MM.1S (cell line): ENCODE results near the gene CD164L2.

Source experiments
- DNase-seq: peaks from one replicate; pipeline ENCODE4 v3.0.0-alpha.2; 2015
- H2AFZ ChIP-seq: fragments of 300-600 bp; sonication (generic); 2 replicates; pipeline ENCODE4 v1.6.0; 2016; ENCODE audit warnings: antibody characterized with exemption, low read length
- H3F3A ChIP-seq: fragments of 300-600 bp; sonication (generic); 2 replicates; pipeline ENCODE4 v1.6.1; 2016; ENCODE audit warnings: mild to moderate bottlenecking, antibody characterized with exemption, low read length, moderate library complexity, mixed read lengths; ENCODE audit not compliant: insufficient read depth
- H3K27ac ChIP-seq: fragments of 300-600 bp; sonication (generic); 2 replicates; pipeline ENCODE4 v1.5.1; 2016; ENCODE audit warnings: mild to moderate bottlenecking, low read length
- H3K27me3 ChIP-seq: fragments of 300-600 bp; sonication (generic); replicated peaks from 2 replicates; pipeline ENCODE4 v1.6.0; 2016; ENCODE audit warnings: low read length; ENCODE audit not compliant: insufficient read depth
- H3K36me3 ChIP-seq: fragments of 300-600 bp; sonication (generic); replicated peaks from 2 replicates; pipeline ENCODE4 v1.6.1; 2016; ENCODE audit warnings: mild to moderate bottlenecking, low read length, mixed read lengths; ENCODE audit not compliant: insufficient read depth
- H3K4me1 ChIP-seq: fragments of 300-600 bp; sonication (generic); 2 replicates; pipeline ENCODE4 v1.6.1; 2016; ENCODE audit warnings: low read length, mixed read lengths
- H3K4me2 ChIP-seq: fragments of 300-600 bp; sonication (generic); 2 replicates; pipeline ENCODE4 v1.6.0; 2016; ENCODE audit warnings: low read depth, low read length
- H3K4me3 ChIP-seq: fragments of 300-600 bp; sonication (generic); 2 replicates; pipeline ENCODE4 v1.5.1; 2016; ENCODE audit warnings: low read length, mixed read lengths
- H3K79me2 ChIP-seq: fragments of 300-600 bp; sonication (generic); 2 replicates; pipeline ENCODE4 v1.6.1; 2016; ENCODE audit warnings: mixed run types, low read length, mixed read lengths
- H3K9ac ChIP-seq: fragments of 300-600 bp; sonication (generic); 2 replicates; pipeline ENCODE4 v1.6.1; 2016; ENCODE audit warnings: low read length, mixed read lengths
- H3K9me2 ChIP-seq: fragments of 300-600 bp; sonication (generic); replicated peaks from 2 replicates; pipeline ENCODE4 v1.6.1; 2016; ENCODE audit warnings: mild to moderate bottlenecking, low read length, mixed read lengths; ENCODE audit not compliant: insufficient read depth
- H3K9me3 ChIP-seq: fragments of 300-600 bp; sonication (generic); replicated peaks from 2 replicates; pipeline ENCODE4 v1.6.1; 2016; ENCODE audit warnings: mild to moderate bottlenecking, low read length, mixed read lengths; ENCODE audit not compliant: insufficient read depth
- H4K20me1 ChIP-seq: fragments of 300-600 bp; sonication (generic); 2 replicates; pipeline ENCODE4 v1.6.1; 2016; ENCODE audit warnings: mild to moderate bottlenecking, low read length, moderate library complexity, mixed read lengths; ENCODE audit not compliant: insufficient read depth
- EZH2 ChIP-seq: fragments of 300-600 bp; sonication (generic); optimal IDR thresholded peaks from 2 replicates; pipeline ENCODE3; 2017; ENCODE audit warnings: low read depth, mild to moderate bottlenecking, antibody characterized with exemption, low read length, mixed read lengths
- EZH2phosphoT487 ChIP-seq: fragments of 300-600 bp; sonication (generic); IDR thresholded peaks from 2 replicates; pipeline ENCODE4 v1.6.1; 2018; ENCODE audit warnings: antibody characterized with exemption, low read length
- TF ChIP-seq, protein P1 (sequence below): fragments of 300-600 bp; sonication (generic); IDR thresholded peaks from 2 replicates; pipeline ENCODE4 v1.5.1; 2016; ENCODE audit warnings: antibody characterized with exemption, low read length, mixed read lengths

Gene CD164L2

DNA sequence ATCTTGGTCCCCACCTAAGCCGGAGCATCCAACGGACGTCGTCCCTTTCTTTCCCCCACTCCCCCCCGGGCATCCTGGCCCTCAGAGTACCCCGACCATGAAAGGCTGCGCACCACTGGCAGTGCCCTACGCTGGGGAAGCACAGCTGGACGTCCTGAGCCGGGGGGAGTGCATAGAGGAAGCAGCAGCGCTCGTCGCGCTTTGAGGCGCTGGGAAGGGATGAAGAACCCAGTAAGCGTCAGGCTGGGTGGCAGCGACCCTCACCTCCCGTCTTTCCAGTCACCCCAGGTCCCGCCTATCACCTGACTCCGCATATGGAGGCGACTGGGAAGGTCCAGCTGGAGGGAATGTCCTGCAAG, 22.1 kb downstream of the CD164L2 start:
- Histone ChIP-seq H3K27me3 (peaks cover 17% of the 10 kb centered on the region), H3K9me3 (no peaks in the 10 kb centered on the region), H4K20me1 (no peaks in the 10 kb centered on the region), H3K4me1 (peaks cover 4% of the 10 kb centered on the region), H2AFZ (no peak overlapping the region), H3K9me2 (no peaks in the 10 kb centered on the region), H3K27ac (no peak overlapping the region), H3K4me2 (no peak overlapping the region), H3K4me3 (no peak overlapping the region), H3K9ac (no peak overlapping the region), H3K79me2 (no peaks in the 10 kb centered on the region), H3K36me3 (no peaks in the 10 kb centered on the region), H3F3A (peaks cover 2% of the 10 kb centered on the region; the same call in 1 of the 2 replicates)
- no peak for DNase-seq
- TF ChIP-seq, protein P1, sequence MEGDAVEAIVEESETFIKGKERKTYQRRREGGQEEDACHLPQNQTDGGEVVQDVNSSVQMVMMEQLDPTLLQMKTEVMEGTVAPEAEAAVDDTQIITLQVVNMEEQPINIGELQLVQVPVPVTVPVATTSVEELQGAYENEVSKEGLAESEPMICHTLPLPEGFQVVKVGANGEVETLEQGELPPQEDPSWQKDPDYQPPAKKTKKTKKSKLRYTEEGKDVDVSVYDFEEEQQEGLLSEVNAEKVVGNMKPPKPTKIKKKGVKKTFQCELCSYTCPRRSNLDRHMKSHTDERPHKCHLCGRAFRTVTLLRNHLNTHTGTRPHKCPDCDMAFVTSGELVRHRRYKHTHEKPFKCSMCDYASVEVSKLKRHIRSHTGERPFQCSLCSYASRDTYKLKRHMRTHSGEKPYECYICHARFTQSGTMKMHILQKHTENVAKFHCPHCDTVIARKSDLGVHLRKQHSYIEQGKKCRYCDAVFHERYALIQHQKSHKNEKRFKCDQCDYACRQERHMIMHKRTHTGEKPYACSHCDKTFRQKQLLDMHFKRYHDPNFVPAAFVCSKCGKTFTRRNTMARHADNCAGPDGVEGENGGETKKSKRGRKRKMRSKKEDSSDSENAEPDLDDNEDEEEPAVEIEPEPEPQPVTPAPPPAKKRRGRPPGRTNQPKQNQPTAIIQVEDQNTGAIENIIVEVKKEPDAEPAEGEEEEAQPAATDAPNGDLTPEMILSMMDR, result no peak
- TF ChIP-seq EZH2 (no peak), EZH2phosphoT487 (no peak)

DNA sequence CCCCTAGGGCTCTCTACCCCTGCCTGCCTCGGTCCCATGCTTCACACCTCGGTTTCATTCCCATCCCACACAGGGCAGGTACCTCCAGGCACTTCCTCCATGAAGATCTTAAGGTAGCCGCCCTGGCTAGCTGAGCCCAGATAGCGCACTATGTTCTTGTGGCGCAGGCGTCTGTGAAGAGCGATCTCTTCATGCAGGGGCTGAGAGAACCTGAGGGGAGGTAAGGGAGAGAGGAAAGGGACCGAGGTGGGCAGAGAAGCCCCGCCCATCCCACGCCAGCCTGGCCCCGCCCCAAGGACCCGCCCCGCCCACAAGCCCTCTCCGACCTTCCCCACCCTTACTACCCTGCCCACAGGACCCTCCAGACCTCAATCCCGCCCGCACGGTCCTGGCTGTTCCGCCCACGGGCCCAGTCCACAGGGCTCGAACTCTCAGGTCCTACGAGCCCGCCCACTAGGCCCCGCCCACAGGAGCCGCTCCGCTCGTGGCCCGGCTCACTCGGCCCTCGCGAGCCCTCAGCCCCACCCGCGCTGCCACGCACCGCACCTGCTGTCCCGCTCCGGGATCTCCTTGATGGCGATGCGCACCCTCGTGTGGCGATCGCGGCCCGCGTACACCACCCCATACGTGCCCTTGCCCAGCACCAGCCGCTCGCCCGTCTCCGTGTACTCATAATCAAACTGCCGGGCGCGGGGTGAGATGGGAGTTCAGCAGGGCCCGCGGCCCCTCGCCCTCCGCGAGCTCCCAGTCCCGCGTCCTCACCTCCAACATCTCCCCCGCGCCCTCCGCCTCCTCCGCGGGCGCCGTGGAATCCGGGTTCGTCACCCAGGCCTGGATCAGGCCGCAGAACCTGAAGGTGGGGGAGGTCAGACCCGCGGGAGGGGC, 22.7 kb downstream of the CD164L2 start:
- Histone ChIP-seq H3K79me2 (no peaks in the 10 kb centered on the region), H3K4me3 (peak overlapping the region; percentile 41; the same call in 1 of the 2 replicates), H3K4me2 (peak overlapping the region; percentile 54), H3F3A (no peaks in the 10 kb centered on the region), H3K27ac (no peak overlapping the region), H3K27me3 (peaks cover 17% of the 10 kb centered on the region), H3K4me1 (peaks cover 4% of the 10 kb centered on the region), H4K20me1 (no peaks in the 10 kb centered on the region), H3K9me2 (no peaks in the 10 kb centered on the region), H3K9me3 (no peaks in the 10 kb centered on the region), H2AFZ (peak overlapping the region; percentile 61), H3K36me3 (no peaks in the 10 kb centered on the region), H3K9ac (no peak overlapping the region)
- TF ChIP-seq, protein P1, result no peak
- no peak for TF ChIP-seq EZH2
- TF ChIP-seq EZH2phosphoT487, result no peak
- no peak for DNase-seq

DNA sequence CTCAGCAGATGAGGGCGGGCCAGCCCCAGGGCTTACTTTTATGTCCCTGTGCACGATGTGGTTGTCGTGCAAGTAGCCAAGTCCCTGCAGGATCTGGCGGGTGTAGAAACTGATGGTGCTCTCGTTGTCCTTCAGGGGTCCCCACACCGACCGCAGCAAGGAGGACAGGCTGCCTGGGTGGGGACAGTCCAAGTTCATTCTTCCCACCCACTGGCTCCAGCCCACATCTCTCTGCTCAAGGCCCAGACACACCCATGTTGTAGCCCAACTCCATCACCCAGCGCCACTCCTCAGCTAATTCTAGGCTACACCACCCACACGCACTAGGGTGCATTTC, 23.3 kb downstream of the CD164L2 start:
- peak overlapping the region; percentile 41; the same call in 1 of the 2 replicates for H3K4me3 ChIP-seq
- no peak overlapping the region for H3K9ac ChIP-seq
- no peak for DNase-seq
- no peaks in the 10 kb centered on the region for H3K79me2 ChIP-seq
- peaks cover 17% of the 10 kb centered on the region for H3K27me3 ChIP-seq
- H2AFZ ChIP-seq, result no peak overlapping the region
- H3K27ac ChIP-seq, result no peak overlapping the region
- TF ChIP-seq EZH2, result no peak
- TF ChIP-seq, protein P1, result no peak
- TF ChIP-seq EZH2phosphoT487, result no peak
- H3F3A ChIP-seq, result no peaks in the 10 kb centered on the region
- H3K36me3 ChIP-seq, result no peaks in the 10 kb centered on the region
- no peaks in the 10 kb centered on the region for H3K9me2 ChIP-seq
- peak overlapping the region; percentile 54 for H3K4me2 ChIP-seq
- H4K20me1 ChIP-seq, result no peaks in the 10 kb centered on the region
- no peaks in the 10 kb centered on the region for H3K4me1 ChIP-seq
- no peaks in the 10 kb centered on the region for H3K9me3 ChIP-seq
